ENCODE results near the gene EXTL1. TPM values are rescaled to one million over a fixed set of nuclear protein-coding genes. Genes with fewer than 3 reads are reported as not detected.
A peak's percentile ranks its signal among the peaks of the same experiment; 100 is the strongest.

The EXTL1 gene
- total RNA-seq, 1 experiment from 2014 or later = 0.26 TPM

DNA sequence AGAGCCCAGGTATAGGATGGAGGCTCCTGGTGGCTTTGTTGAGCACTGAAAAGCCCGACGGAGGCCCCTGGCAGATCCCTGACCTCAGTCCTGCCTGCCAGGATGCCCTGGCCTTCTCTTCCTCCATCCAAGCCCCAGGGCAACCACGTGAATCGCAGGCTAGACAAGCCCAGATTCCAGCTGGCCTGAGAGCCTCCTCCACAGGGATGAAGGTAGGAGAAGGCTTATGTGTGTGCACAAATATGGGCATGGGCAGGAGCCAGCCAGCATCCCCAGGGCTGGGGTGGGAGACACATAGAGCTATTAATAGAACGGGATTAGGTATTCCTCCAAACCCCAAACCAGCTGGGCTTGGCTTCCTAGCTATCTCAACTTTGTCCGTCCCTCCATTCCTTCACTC is 4.0 kb upstream of the EXTL1 start:
- ChIA-PET POLR2A (ENCODE audit: unreplicated experiment) (no interaction called here), CTCF (no interaction called here)
- no peaks in the 10 kb centered on the region for H3K36me3 ChIP-seq (ENCODE audit: low read depth, low read length)
- no TSS peak for BruUV-seq (replicated peaks)
- no peak overlapping the region for H3K9ac ChIP-seq (ENCODE audit: low read length)
- H3K9me2 ChIP-seq (replicated peaks; ENCODE audit: low read length) = no peaks in the 10 kb centered on the region
- intact Hi-C loops (cut with micrococcal nuclease) = no loop called here
- H3K4me3 ChIP-seq (ENCODE audit: low read length) = no peak overlapping the region
- H3K4me2 ChIP-seq (ENCODE audit: low read length) = no peak overlapping the region
- no peak overlapping the region for H2AFZ ChIP-seq (ENCODE audit: low read length)
- no peak for DNase-seq
- no peaks in the 10 kb centered on the region for H3F3A ChIP-seq (ENCODE audit: low read length, unreplicated experiment)
- H4K20me1 ChIP-seq (ENCODE audit: low read length) = no peaks in the 10 kb centered on the region
- H3K79me2 ChIP-seq (ENCODE audit: low read length) = no peaks in the 10 kb centered on the region
- no peaks in the 10 kb centered on the region for H3K4me1 ChIP-seq (ENCODE audit: insufficient read depth, low read length)
- H3K27ac ChIP-seq (ENCODE audit: low read length) = no peak overlapping the region
- TF ChIP-seq CTCF (conservative IDR thresholded peaks at IDR 0.05; ENCODE audit: low read depth, low read length) (no peak), EZH2phosphoT487 (IDR thresholded peaks at IDR 0.05; ENCODE audit: borderline replicate concordance, low read length) (no peak), EZH2 (IDR thresholded peaks at IDR 0.05; ENCODE audit: low read length, unreplicated experiment) (no peak)
- no peaks in the 10 kb centered on the region for H3K9me3 ChIP-seq (ENCODE audit: low read length)
- H3K27me3 ChIP-seq (ENCODE audit: low read length) = no peaks in the 10 kb centered on the region
- no peak for ATAC-seq

DNA sequence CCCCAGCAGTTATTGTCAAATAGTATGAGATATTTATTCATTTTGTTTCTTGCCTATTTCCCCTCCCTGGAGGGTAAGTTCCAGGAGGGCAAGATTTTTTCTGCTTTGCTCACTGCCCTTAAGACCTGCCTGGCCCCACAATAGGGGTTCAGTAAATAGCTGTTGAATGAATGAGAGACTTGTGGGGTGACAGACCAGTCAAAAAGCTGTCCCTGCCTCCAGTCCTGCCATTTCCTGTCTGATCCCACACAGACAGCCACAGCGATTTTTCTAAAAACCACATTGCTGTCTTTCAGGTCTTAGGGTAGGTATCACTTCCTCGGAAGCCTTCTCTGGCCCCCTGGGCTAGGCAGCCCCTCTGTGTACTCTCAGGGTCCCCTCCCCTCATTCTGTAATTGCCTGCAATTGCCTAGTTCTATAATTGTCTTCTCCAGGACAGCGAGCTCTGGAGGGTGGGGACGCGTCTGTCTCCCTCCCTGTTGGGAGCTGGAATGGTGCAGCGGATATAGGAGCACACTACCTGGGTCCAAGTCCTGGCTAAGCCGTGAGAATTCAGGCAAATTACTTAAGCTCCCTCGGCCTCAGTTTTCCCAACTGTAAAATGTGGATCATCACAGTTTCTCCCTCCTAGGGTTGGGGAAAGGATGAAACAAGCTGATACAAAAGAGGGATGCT is 1.8 kb upstream of the EXTL1 start:
- Histone ChIP-seq H3F3A (ENCODE audit: low read length, unreplicated experiment) (no peaks in the 10 kb centered on the region), H3K9ac (ENCODE audit: low read length) (no peak overlapping the region), H3K4me3 (ENCODE audit: low read length) (no peak overlapping the region), H3K79me2 (ENCODE audit: low read length) (no peaks in the 10 kb centered on the region), H3K4me1 (ENCODE audit: insufficient read depth, low read length) (no peaks in the 10 kb centered on the region), H3K9me2 (replicated peaks; ENCODE audit: low read length) (no peaks in the 10 kb centered on the region), H3K36me3 (ENCODE audit: low read depth, low read length) (no peaks in the 10 kb centered on the region), H3K27me3 (ENCODE audit: low read length) (no peaks in the 10 kb centered on the region), H3K9me3 (ENCODE audit: low read length) (no peaks in the 10 kb centered on the region), H3K4me2 (ENCODE audit: low read length) (no peak overlapping the region), H4K20me1 (ENCODE audit: low read length) (no peaks in the 10 kb centered on the region), H3K27ac (ENCODE audit: low read length) (no peak overlapping the region), H2AFZ (ENCODE audit: low read length) (no peak overlapping the region)
- intact Hi-C loops (cut with micrococcal nuclease) = no loop called here
- POLR2A ChIA-PET (ENCODE audit: unreplicated experiment) = no interaction called here
- no peak for TF ChIP-seq CTCF (conservative IDR thresholded peaks at IDR 0.05; ENCODE audit: low read depth, low read length)
- TF ChIP-seq EZH2phosphoT487 (IDR thresholded peaks at IDR 0.05; ENCODE audit: borderline replicate concordance, low read length) = no peak
- TF ChIP-seq EZH2 (IDR thresholded peaks at IDR 0.05; ENCODE audit: low read length, unreplicated experiment) = no peak
- DNase-seq (peak; percentile 8), ATAC-seq (no peak)
- no TSS peak for BruUV-seq (replicated peaks)
- CTCF ChIA-PET = no interaction called here

DNA sequence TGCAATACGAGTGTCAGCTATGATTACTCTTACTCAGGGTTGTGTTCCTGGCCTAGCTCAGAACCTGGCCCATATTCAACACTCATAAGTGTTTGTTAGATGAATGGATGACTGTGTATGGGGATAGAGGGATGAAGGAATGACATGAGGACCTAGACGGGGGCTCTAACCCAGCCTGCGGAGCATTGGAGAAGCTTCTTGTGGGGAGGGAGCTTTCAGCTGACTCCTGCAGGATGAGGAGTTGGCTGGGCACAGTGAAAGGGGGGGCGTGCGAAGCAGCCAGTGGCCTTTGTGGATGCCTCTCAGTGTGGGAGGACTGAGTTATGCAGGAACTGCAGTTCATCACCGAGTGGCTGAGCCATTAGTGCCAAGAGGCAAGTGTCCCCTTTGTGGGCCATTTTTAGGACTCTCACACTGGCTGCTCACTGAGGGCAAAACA is 1.2 kb upstream of the EXTL1 start:
- H3K36me3 ChIP-seq (ENCODE audit: low read depth, low read length) = no peaks in the 10 kb centered on the region
- no peaks in the 10 kb centered on the region for H3K4me1 ChIP-seq (ENCODE audit: insufficient read depth, low read length)
- no peak overlapping the region for H3K9ac ChIP-seq (ENCODE audit: low read length)
- H3F3A ChIP-seq (ENCODE audit: low read length, unreplicated experiment) = no peaks in the 10 kb centered on the region
- ATAC-seq (no peak), DNase-seq (no peak)
- H3K4me3 ChIP-seq (ENCODE audit: low read length) = no peak overlapping the region
- H3K4me2 ChIP-seq (ENCODE audit: low read length) = no peak overlapping the region
- no peaks in the 10 kb centered on the region for H3K79me2 ChIP-seq (ENCODE audit: low read length)
- H2AFZ ChIP-seq (ENCODE audit: low read length) = no peak overlapping the region
- no TSS peak for BruUV-seq (replicated peaks)
- intact Hi-C loops (cut with micrococcal nuclease) = no loop called here
- H3K9me2 ChIP-seq (replicated peaks; ENCODE audit: low read length) = no peaks in the 10 kb centered on the region
- H3K27me3 ChIP-seq (ENCODE audit: low read length) = no peaks in the 10 kb centered on the region
- POLR2A ChIA-PET (ENCODE audit: unreplicated experiment) = no interaction called here
- CTCF ChIA-PET = no interaction called here
- no peaks in the 10 kb centered on the region for H4K20me1 ChIP-seq (ENCODE audit: low read length)
- TF ChIP-seq EZH2 (IDR thresholded peaks at IDR 0.05; ENCODE audit: low read length, unreplicated experiment) (no peak), CTCF (conservative IDR thresholded peaks at IDR 0.05; ENCODE audit: low read depth, low read length) (no peak), EZH2phosphoT487 (IDR thresholded peaks at IDR 0.05; ENCODE audit: borderline replicate concordance, low read length) (no peak)
- no peaks in the 10 kb centered on the region for H3K9me3 ChIP-seq (ENCODE audit: low read length)
- H3K27ac ChIP-seq (ENCODE audit: low read length) = no peak overlapping the region

Measured in PC-3 (cell line).